Stimulated activated effector memory CD8-positive, alpha-beta T cell treated with anti-CD3 and anti-CD28 coated beads, Interleukin-12 subunit alpha, Interleukin-12 subunit beta, amount 100 ng/mL, for 72 hours (primary cell): ENCODE results near the gene PTCH2.
"Not testable (repeated sequence)": the region's sequence is repeated elsewhere in the genome, so short reads cannot be mapped to it uniquely, and the experiment has no call there.

Experiments used
- ATAC-seq: fragments of 150-1000 bp; cut with Tn5 transposase; 2 replicates; pipeline ENCODE4 v1.10.0; 2021
- DNase-seq, 2 donors: peaks; one replicate each; pipeline ENCODE4 v3.0.0; 2021 to 2022; ENCODE audit warnings: low spot score in 2 of 2
- H3K27ac Mint-ChIP-seq: one replicate; pipeline ENCODE4 v1.8.0; 2022; ENCODE audit warnings: mild to moderate bottlenecking, mixed read lengths
- H3K36me3 Mint-ChIP-seq: one replicate; pipeline ENCODE4 v1.8.0; 2022; ENCODE audit warnings: mild to moderate bottlenecking, mixed read lengths
- H3K4me1 Mint-ChIP-seq: one replicate; pipeline ENCODE4 v1.8.0; 2022; ENCODE audit warnings: mixed read lengths
- H3K4me3 Mint-ChIP-seq: one replicate; pipeline ENCODE4 v1.8.0; 2022; ENCODE audit warnings: mild to moderate bottlenecking, mixed read lengths
- H3K9me3 Mint-ChIP-seq: one replicate; pipeline ENCODE4 v1.8.0; 2022; ENCODE audit warnings: mixed read lengths

Gene PTCH2

DNA sequence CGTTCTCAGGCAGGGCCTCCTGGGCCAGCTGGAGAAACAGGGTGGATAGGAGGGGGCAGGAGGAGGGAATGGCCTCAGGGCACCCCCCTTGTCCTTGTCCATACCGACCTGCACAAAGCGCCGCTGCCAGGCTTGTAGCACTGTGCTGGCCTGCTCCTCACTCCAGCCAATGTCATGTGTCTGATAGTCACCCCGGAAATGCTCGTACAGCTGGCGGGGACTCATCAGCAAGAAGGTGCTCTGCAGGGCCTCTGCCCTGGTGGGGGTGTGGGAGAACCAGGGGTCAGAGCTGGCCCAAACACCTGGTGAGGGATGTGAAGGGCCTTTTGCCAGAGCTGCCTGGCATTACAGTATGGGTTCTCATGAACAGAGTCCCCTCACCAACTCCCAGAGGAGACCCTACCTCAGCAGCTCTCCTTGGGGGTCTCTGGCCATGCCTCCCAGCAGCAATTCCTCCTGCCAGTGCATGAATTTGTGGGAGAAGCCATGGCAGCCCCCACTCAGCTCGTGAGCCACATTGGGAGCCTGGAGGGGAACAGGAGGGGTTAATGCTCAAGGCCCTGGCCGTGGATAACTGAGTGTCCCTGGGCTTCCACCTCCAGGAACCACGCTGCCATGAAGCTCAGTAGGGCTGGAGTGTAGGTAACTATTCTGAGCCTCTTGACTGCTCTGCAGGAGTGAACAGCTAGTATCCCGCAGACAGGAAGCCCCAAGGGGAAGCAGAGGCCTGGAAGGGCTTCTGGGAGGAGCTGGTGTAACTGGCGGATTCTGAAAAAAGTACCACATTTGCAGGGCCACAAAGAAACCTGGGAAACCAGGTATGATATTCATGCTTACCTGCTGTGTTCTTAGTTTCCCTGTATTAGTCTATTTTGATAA lies 13.3 kb downstream of the PTCH2 start:
- Mint-ChIP-seq H3K4me1 (no peaks in the 10 kb centered on the region), H3K27ac (peak overlapping the region; percentile 61), H3K9me3 (no peaks in the 10 kb centered on the region), H3K36me3 (no peaks in the 10 kb centered on the region), H3K4me3 (no peak overlapping the region)
- no peak for DNase-seq
- ATAC-seq: no peak

- H3K4me3 Mint-ChIP-seq: no peak overlapping the region
- no peaks in the 10 kb centered on the region for H3K36me3 Mint-ChIP-seq
- no peak for ATAC-seq
- no peak overlapping the region for H3K27ac Mint-ChIP-seq
- no peaks in the 10 kb centered on the region for H3K4me1 Mint-ChIP-seq
- no peaks in the 10 kb centered on the region for H3K9me3 Mint-ChIP-seq
- DNase-seq: no peak
Observed at GRCh38 chr1:44828841-44829440, 14.1 kb downstream of the PTCH2 start.

DNA sequence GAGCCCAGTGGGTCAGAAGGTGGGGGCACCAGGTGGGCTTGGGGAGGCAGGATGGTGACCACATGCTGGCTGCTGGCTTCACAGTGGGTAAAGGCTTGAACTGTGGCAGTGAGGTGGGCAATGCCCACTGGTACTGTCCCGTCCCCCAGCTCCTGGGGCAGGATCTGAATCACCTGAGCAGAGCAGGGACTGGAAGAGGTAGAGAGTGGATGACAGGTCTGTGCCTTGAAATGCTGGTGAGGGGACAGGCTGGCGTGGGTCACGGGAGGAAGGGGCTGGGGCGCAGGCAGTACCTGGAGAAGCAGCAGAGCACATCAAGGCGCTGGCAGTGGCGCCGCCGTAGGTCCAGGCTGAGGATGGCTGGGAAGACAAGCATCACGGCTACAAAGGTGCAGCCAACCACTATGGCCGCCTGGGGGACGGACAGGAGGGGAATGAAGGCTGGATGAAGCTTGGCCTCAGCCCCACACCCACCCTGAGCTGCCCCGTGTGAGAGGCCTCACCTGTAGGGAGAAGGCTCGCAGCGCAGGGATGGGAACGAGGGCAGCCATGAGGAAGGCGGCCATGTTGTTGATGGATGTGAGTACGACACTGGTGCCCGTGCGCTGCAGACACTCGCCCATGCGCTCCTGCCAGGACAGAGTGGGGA lies 14.9 kb downstream of the PTCH2 start:
- Mint-ChIP-seq H3K4me3 (no peak overlapping the region), H3K9me3 (no peaks in the 10 kb centered on the region), H3K27ac (peak overlapping the region; percentile 79), H3K4me1 (no peaks in the 10 kb centered on the region), H3K36me3 (no peaks in the 10 kb centered on the region)
- no peak for DNase-seq
- ATAC-seq: no peak

- no peak for ATAC-seq
- Mint-ChIP-seq H3K27ac (peak overlapping the region; percentile 79), H3K4me1 (no peaks in the 10 kb centered on the region), H3K36me3 (no peaks in the 10 kb centered on the region), H3K4me3 (no peak overlapping the region), H3K9me3 (no peaks in the 10 kb centered on the region)
- no peak for DNase-seq
Observed at GRCh38 chr1:44827197-44828002, 15.7 kb downstream of the PTCH2 start.

GRCh38 chr1:44826375-44827196 lies 16.5 kb downstream of the PTCH2 start:
- H3K36me3 Mint-ChIP-seq: no peaks in the 10 kb centered on the region
- H3K4me1 Mint-ChIP-seq: peaks cover under 1% of the 10 kb centered on the region
- H3K9me3 Mint-ChIP-seq: no peaks in the 10 kb centered on the region
- no peak for DNase-seq
- no peak for ATAC-seq
- H3K27ac Mint-ChIP-seq: no peak overlapping the region
- no peak overlapping the region for H3K4me3 Mint-ChIP-seq

DNA sequence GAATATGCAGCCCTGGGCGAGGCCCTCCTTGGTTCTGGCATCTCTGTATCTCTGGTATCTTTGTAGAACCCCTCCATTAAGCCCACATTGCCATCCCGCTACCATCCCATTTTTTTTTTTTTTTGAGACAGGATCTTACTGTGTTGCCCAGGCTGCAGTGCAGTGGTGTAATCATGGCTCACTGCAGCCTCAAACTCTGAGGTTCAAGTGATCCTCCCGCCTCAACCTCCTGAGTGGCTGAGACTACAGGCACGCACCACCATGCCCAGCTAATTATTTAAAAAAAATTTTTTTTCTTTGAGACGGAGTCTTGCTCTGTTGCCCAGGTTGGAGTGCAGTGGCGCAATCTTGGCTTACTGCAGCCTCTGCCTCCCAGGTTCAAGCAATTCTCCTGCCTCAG lies 18.7 kb downstream of the PTCH2 start:
- not testable (repeated sequence) for H3K4me3 Mint-ChIP-seq, H3K27ac Mint-ChIP-seq, ATAC-seq, DNase-seq, H3K9me3 Mint-ChIP-seq
- Mint-ChIP-seq H3K36me3 (peaks cover 14% of the 10 kb centered on the region), H3K4me1 (peaks cover 23% of the 10 kb centered on the region)

DNA sequence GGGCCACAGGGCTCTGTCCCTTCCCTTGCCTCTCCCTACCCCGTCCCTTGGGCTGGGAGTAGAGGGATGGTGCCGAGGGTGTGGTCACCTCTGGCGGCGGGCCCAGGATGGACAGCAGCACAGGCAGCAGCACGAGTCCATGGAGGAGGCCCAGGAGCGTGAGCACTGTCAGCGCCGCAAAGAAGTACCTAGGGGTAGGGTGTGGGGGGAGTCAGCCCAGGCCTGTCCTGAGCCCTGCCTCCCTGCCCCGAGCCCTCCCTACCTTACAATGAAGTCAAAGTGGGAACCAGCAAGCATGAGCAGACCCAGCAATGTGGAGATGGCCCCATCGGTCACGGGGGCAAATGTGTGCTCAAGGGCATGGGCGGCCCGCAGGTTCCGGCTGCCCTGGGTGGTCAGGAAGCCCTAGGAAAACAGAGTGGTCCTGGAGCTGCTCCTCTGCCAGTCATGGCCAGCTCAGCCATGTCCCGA lies 20.0 kb downstream of the PTCH2 start:
- peak overlapping the region; percentile 45 for H3K27ac Mint-ChIP-seq
- H3K4me3 Mint-ChIP-seq: no peak overlapping the region
- peaks cover 21% of the 10 kb centered on the region for H3K36me3 Mint-ChIP-seq
- peaks cover 36% of the 10 kb centered on the region for H3K4me1 Mint-ChIP-seq
- no peaks in the 10 kb centered on the region for H3K9me3 Mint-ChIP-seq
- no peak for ATAC-seq
- DNase-seq: no peak

DNA sequence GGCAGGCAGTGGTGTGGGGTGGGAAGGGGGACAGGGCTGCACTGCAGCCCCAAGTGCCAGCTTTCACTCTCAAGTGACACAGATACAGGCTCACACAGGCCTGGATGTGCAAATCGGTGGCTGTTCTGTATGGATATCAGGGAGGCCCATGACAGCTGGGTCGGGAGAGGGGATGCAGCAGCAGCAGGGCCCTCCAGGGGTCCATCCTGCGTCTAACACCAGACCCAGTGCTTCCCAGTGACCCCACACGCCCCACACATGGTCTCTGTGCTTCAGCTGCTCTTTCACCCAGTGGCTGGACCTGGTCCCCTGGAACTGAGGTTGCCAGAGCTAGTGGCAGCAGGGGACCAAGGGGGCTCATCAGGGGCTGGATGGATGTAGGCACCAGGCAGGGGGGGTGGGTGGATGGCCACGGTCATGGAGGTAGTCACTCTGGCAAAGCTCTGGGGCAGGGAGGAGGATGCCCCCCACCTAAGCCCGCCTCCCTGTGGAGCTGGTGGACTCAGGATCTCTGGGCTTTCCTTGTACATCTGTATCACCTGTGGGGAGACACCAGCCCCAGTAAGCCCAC lies 20.8 kb downstream of the PTCH2 start:
- Mint-ChIP-seq H3K4me3 (no peak overlapping the region), H3K27ac (peak overlapping the region; percentile 45), H3K9me3 (no peaks in the 10 kb centered on the region), H3K4me1 (peaks cover 44% of the 10 kb centered on the region), H3K36me3 (peaks cover 25% of the 10 kb centered on the region)
- DNase-seq (no peak), ATAC-seq (no peak)

DNA sequence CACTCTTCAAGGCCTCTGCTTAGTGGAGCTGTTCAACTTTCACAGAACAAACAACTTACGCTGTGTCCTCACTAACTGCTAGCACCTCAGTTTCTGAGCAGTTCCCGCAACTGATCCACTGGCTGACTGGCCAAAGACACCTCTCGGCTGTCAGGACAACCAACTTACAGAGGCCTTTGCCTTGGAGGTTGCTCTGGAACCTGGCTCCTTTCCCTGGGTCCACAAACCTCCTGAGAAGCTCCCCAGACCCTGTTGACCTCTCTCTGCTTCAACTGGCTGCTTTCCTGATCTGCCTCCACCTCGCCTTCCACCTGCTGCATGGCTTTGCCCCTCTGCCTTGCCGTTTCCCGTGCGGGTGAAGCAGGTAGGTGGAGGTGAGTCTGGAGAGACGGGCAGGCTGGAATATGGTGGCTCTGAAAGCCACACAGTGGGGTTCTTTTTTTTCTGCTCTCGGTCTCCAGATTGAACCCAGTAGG lies 21.8 kb downstream of the PTCH2 start:
- ATAC-seq (no peak), DNase-seq (no peak)
- Mint-ChIP-seq H3K9me3 (no peaks in the 10 kb centered on the region), H3K27ac (peak overlapping the region; percentile 100), H3K4me1 (peaks cover 45% of the 10 kb centered on the region), H3K36me3 (peaks cover 25% of the 10 kb centered on the region), H3K4me3 (peak overlapping the region; percentile 88)

DNA sequence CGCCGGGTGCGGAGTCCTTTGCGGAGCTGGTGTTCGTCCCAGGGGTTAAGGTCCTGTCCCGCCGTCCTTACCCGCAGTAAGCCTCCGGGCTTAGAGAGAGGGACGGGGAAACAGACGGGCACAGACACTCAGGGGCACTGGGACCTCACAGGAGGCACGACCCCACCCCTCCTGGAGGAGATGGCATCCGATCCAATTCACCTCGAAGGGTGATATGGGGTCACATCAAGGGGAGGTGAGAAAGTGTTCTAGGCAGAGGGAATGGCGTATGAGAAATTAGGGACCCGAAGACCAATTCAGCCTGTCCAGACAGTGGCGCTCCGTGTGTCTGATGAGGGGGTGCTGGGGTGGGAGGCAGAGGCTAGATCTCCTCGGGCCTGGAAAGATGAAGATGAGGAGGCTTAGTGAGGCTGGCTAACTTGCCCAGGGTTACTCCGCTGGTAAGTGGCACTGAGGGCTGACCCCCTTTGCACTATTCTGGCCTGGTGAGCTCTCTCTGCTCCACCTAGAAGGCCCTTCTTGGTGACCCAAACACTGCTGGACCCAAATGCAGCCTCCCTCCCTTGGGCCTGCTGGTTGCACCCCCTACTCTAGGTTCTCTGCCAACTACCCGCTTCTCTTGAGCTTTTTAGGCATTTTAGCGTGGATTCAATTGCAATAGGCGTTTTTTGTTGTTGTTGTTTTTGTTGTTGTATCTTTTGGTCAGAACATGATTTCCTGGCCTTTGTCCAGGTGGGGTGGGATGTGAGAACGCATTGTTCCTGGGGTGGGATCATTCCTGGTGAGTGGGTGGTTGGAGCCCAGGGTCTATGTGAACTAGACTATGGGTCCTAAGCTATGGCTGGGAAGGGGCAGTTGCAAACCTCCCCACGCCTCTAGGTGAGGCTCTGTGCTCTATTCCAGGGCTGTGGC lies 22.5 kb downstream of the PTCH2 start:
- Mint-ChIP-seq H3K27ac (peak overlapping the region; percentile 100), H3K9me3 (no peaks in the 10 kb centered on the region), H3K4me1 (peaks cover 46% of the 10 kb centered on the region), H3K36me3 (peaks cover 30% of the 10 kb centered on the region), H3K4me3 (peak overlapping the region; percentile 88)
- DNase-seq (no peak), ATAC-seq (peak; percentile 4)

DNA sequence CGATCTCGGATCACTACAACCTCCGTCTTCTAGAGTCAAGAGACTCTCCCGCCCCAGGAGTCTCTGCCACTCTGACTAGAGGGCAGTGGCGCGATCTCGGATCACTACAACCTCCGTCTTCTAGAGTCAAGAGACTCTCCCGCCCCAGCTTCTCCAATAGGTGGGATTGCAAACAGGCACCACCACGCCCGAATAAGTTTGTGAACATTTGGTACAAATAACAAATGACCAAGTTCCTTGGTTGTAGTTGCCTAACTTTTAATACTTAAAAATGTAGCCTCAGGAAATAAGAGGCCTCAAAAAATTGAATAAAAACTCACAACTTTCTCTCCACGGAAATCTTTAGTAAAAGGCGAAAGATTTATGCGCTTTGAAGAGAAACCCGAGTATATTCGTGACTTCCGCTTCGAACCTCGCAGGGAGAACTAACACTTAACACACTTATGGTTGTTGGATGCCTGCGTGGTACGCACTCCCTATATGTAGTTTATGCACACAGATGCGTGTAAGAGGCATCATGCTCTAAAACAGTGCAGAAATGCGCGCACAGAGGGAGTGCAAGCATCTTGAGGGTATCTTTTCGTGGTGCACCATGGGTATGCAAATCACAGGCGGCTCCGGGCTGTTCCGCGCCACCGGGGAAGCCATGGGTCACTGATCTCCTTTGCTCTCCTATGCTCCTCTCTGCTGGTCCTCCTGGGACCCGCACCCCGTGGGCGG lies 23.3 kb downstream of the PTCH2 start:
- Mint-ChIP-seq H3K4me3 (peak overlapping the region; percentile 88), H3K36me3 (peaks cover 38% of the 10 kb centered on the region), H3K9me3 (no peaks in the 10 kb centered on the region), H3K27ac (peak overlapping the region; percentile 100), H3K4me1 (peaks cover 54% of the 10 kb centered on the region)
- ATAC-seq (peak; percentile 94), DNase-seq (peak; percentile 79 to 93)

- peaks cover 59% of the 10 kb centered on the region for H3K4me1 Mint-ChIP-seq
- ATAC-seq (no peak), DNase-seq (no peak)
- no peaks in the 10 kb centered on the region for H3K9me3 Mint-ChIP-seq
- H3K27ac Mint-ChIP-seq: peak overlapping the region; percentile 100
- H3K4me3 Mint-ChIP-seq: peak overlapping the region; percentile 88
- peaks cover 44% of the 10 kb centered on the region for H3K36me3 Mint-ChIP-seq
Observed at GRCh38 chr1:44819196-44819607, 23.9 kb downstream of the PTCH2 start.
